T-helper 2 cell treated with Interferon-gamma antibody and Interleukin-4, amounts not matched to agents 100 ng/mL and 5 ng/mL, for 36 hours (primary cell): ENCODE measurements around the gene AK1. TPM values are rescaled to one million over a fixed set of nuclear protein-coding genes. Genes with fewer than 3 reads are reported as not detected.

Experiments used
- intact Hi-C: fragments of 100-400 bp; cut with micrococcal nuclease; formaldehyde crosslinking; loops from one replicate; pipeline ENCODE4 v1.15.1; 2023
- total RNA-seq: library from RNA; stranded (reverse); gene quantifications from 2 replicates; pipeline ENCODE4 v1.2.3, GENCODE V29; 2022

The AK1 gene
- total RNA-seq, 1 donor from 2014 or later: 44.5 TPM

- intact Hi-C loops: no loop called here
Measured at GRCh38 chr9:127825319-127826051, 52.0 kb downstream of the AK1 start.

- intact Hi-C loops: no loop called here
Measured at GRCh38 chr9:127822108-127822507, 55.4 kb downstream of the AK1 start.

GRCh38 chr9:127818574-127818973 is 58.9 kb downstream of the AK1 start:
- intact Hi-C loops: no loop called here

- intact Hi-C loops: no loop called here
Measured at GRCh38 chr9:127817881-127818434, 59.5 kb downstream of the AK1 start.

GRCh38 chr9:127816728-127817127 is 60.7 kb downstream of the AK1 start:
- intact Hi-C loops: no loop called here

Other genes starting within 250 kb of the AK1 start
- not detected in 2 replicates for gene CFAP157, start 170.7 kb downstream of the AK1 start, total RNA-seq
- gene PTRH1, start 162.0 kb downstream of the AK1 start, total RNA-seq: 9.2 and 9.3 TPM in 2 replicates
- gene TTC16, start 161.6 kb downstream of the AK1 start, total RNA-seq: 0.27 and 0.32 TPM in 2 replicates
- gene TOR2A, start 142.4 kb downstream of the AK1 start, total RNA-seq: 23.4 and 24.7 TPM in 2 replicates
- 57.6 and 58.4 TPM in 2 replicates for gene SH2D3C, start 99.0 kb downstream of the AK1 start, total RNA-seq
- gene CDK9, start 91.6 kb downstream of the AK1 start, total RNA-seq: 102 and 104 TPM in 2 replicates
- gene FPGS, start 74.8 kb downstream of the AK1 start, total RNA-seq: 91.1 and 97.5 TPM in 2 replicates
- gene ENG, start 23.0 kb downstream of the AK1 start, total RNA-seq: 21.4 and 23.0 TPM in 2 replicates
- 91.4 and 96.1 TPM in 2 replicates for gene ST6GALNAC6, start 21.9 kb upstream of the AK1 start, total RNA-seq
- 23.2 and 23.8 TPM in 2 replicates for gene ST6GALNAC4, start 39.4 kb upstream of the AK1 start, total RNA-seq
- gene PIP5KL1, start 53.1 kb upstream of the AK1 start, total RNA-seq: 1.7 and 2.7 TPM in 2 replicates
- gene DPM2, start 60.2 kb upstream of the AK1 start, total RNA-seq: 66.5 and 68.6 TPM in 2 replicates
- 399 and 400 TPM in 2 replicates for gene EEIG1, start 103.3 kb upstream of the AK1 start, total RNA-seq
- 13.2 and 14.0 TPM in 2 replicates for gene NAIF1, start 189.6 kb upstream of the AK1 start, total RNA-seq
- 17.8 and 19.7 TPM in 2 replicates for gene SLC25A25, start 190.6 kb upstream of the AK1 start, total RNA-seq